NCI-H345 treated with DMSO at 0.1 percent for 48 hours (cell line): ENCODE data around the gene KLF8.
"Not testable (repeated sequence)": the region's sequence is repeated elsewhere in the genome, so short reads cannot be mapped to it uniquely, and the experiment has no call there.

Experiments used
- DNase-seq: peaks from one replicate; lab custom pipeline; 2025; ENCODE audit not compliant: unreplicated experiment; lab: John Stamatoyannopoulos, UW

The KLF8 gene

GRCh38 chrX:56232221-56233082, at the start of gene KLF8:
TSS of gene KLF8 (plus strand) at chrX:56232356. CDS start at chrX:56233335, 979 bp downstream.
- DNase-seq: no peak

- DNase-seq: not testable (repeated sequence)
Observed at GRCh38 chrX:56206945-56207344, 25.2 kb upstream of the KLF8 start.

GRCh38 chrX:56211701-56212100, 20.5 kb upstream of the KLF8 start:
- no peak for DNase-seq

- no peak for DNase-seq
Observed at GRCh38 chrX:56216332-56216731, 15.8 kb upstream of the KLF8 start.

GRCh38 chrX:56219700-56220099, 12.5 kb upstream of the KLF8 start:
- DNase-seq: no peak

DNA sequence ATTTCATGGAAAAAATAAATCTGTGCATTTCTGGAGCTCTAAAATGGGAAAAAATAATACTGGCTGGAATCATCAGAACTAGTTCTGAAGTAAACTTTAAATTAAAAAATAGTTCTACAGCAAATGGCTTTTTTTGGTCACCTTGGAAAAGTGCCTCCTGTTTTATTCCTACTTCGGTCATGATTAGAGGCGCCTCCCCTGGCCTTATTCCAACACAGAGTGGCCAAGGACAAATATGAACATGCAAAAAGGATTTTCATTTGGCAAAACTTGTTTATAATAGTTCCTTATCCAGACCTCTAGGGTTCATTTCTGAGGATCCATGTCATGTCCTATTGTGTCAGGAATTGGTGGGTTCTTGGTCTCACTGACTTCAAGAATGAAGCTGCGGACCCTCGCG, 11.1 kb upstream of the KLF8 start:
- DNase-seq: no peak

DNA sequence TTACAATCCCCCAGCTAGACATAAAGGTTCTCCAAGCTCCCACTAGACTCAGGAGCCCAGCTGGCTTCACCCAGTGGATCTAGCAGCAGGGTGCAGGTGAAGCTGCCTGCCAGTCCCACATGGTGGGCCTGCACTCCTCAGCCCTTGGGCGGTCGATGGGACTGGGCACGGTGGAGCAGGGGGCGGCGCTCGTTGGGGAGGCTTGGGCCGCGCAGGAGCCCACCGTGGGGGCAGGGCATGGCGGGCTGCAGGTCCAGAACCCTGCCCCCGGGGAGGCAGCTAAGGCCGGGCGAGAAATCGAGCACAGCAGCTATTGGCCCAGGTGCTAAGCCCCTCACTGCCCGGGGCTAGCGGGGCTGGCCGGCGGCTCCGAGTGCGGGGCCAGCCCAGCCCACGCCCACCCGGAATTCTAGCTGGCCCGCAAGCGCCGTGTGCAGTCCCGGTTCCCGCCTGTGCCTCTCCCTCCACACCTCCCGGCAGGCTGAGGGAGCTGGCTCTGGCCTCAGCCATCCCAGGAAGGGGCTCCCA, 9.6 kb upstream of the KLF8 start:
- no peak for DNase-seq

GRCh38 chrX:56226980-56227379, 5.2 kb upstream of the KLF8 start:
- no peak for DNase-seq

DNA sequence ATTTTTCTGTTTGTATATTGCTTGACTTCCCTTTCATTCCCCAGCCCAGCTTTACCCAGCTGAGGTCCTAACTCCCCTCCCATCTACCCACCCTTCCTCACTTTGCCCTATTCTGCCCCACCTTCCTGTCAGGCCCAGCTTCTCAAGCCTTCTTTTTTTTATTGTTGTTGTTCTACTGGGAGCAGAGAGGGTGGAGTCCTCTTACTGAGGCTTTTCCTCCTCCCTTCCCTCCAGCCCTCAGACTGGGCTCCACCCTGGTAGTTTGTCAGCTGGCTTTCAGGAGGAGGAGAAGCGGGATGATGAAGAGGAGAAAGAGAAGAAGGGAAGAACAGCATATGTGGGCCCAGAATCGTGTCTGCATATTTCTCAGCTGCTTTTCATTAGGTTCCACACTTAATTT, 3.2 kb upstream of the KLF8 start:
- DNase-seq: no peak

DNA sequence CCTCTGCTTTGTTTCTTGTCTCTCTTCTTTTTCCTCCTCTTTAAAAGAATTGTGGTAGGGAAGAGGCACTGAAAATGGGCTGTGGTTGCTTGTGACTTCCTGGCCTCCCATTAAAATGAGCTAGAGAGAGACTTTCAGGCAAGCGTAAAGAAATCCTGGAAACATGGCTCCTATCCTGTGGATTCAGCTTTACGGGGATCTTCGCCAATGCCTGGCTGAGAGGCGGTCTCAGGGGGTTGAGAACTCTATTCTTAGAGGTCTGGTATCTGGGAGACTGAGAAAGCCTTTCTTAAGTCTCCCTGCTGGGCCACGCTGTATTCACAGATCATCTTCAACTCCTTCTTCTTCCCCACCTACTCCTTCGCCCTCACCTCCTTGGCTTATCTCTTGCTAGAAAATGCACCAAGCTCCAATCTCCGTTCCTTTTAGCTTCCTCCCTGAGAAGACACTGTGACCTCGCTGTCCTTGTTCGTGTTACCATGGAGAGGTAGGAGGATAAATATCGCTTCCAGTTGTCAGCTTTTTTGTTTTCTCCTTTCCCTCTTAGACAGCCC, 542 bp upstream of the KLF8 start:
- DNase-seq: no peak

DNA sequence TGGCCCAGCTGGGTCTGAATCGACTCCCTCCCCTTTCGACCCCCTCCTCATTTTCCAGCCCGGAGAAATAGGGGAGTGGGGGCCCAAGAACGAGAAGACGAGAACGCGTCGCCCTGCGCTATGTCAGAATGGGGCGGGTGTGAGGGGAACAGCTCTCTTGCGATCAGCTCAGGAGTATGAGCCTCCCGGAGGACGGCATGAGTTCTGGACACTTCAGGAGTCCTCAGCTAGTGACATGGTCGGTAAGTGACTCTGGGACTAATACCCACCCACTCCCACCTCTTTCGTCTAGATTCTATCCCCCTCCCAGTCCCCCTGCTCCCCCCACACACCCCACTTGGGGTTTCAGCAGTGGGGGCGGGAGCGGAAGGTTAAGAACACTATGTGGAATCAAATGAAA, 944 bp downstream of the KLF8 start:
- no peak for DNase-seq

GRCh38 chrX:56233682-56234081, 1.5 kb downstream of the KLF8 start:
- DNase-seq: no peak

- peak; percentile 19 for DNase-seq
Observed at GRCh38 chrX:56248492-56248891, 16.3 kb downstream of the KLF8 start.

DNA sequence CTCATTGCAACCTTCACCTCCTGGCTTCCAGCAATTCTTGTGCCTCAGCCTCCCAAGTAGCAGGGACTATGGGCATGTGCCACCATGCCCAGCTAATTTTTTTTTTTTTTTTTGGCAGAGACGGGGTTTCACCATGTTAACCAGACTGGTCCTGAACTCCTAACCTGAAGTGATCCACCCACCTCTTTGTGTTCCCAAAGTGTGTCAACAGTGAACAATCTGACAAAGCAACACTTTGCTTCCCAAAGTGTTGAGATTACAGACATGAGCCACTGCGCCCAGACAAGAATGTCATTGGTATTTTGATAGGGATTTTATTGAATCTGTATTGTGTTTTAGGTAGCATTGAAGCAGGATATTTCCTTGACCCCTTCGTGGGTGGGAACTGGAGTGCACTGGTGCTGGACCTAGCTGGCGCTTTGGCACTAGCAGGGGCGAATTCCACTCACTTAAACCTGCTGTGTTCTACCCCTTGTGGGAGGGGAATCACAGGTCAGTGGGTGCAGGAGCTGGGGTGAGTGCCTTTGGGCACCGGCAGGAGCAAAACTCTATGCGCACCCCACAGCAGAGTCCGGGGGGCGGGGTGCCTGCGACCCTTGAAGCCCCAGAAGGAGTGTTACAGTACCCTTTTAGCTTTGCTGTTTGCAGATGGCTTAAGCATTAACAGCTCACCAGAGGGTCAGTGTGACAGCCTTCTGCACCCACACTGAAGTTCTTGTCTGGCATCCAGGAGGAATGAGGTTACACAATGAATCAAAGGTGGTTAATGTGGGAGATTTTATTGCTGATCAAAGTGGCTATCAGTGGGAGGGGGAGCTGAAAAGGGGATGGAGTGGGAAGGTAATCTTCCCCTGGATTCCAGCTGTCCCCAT, 21.9 kb downstream of the KLF8 start:
- DNase-seq: no peak

GRCh38 chrX:56268888-56269287, 36.7 kb downstream of the KLF8 start:
- no peak for DNase-seq

DNA sequence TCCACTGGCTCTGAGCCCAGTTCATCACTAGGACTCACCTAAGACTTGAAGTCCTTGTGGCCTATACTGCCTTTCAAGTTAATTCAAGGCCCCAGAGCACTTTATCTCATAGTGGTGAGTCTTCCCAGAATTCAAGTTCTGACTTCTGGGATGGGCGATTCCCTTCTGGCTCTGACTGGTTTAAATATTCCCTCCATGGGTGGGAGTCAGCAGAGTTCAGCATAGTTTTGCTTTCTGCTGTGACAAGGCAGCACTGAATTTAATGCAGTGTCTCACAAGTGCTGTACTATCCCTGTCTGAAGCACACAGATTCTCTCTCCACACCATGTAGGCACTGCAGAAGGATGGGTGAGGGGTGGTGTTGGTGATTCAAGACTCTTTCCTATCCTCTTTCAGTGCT, 46.5 kb downstream of the KLF8 start:
- no peak for DNase-seq

DNA sequence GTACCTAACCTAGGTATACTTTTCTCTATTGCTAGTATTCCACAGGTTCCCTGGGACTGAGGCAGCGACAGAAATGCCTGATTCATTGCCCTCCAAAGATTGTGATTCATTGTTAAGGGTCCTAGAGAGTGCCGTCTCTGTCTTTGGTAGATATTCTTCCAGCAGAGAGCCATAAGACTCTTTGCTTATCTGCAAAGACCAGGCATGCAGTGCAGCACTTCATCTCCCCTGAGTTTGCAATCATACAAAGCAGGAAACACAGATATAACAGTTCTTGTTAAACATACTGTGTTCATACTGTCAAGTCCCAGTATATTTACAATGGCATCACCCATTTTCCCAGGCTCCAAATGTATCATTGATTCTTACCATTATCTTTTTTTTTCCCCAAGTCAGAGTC, 47.7 kb downstream of the KLF8 start:
- DNase-seq: no peak

- no peak for DNase-seq
Observed at GRCh38 chrX:56281789-56282188, 49.6 kb downstream of the KLF8 start.

DNA sequence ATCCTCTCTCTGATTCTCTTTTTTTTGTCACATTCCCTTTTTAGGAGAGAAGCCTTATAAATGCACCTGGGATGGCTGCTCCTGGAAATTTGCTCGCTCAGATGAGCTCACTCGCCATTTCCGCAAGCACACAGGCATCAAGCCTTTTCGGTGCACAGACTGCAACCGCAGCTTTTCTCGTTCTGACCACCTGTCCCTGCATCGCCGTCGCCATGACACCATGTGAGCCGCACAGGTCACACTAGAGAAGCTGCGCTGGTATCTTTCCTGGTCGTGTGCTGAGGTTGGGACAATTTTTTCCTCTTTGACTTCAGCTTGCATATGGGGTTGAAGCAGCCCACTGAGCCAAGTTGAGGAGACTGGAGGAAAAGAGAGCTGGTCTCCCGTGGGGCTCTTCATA, 52.1 kb downstream of the KLF8 start:
- no peak for DNase-seq

GRCh38 chrX:56288608-56289007, 56.5 kb downstream of the KLF8 start:
- no peak for DNase-seq

- no peak for DNase-seq
Observed at GRCh38 chrX:56289449-56289848, 57.3 kb downstream of the KLF8 start.

GRCh38 chrX:56308726-56309125, 76.6 kb downstream of the KLF8 start:
- DNase-seq: no peak
